Measurements from ENCODE around the gene DUSP1. TPM values are rescaled to one million over a fixed set of nuclear protein-coding genes. Genes with fewer than 3 reads are reported as not detected.
A peak's percentile ranks its signal among the peaks of the same experiment; 100 is the strongest.

The DUSP1 gene
- total and polyA plus RNA-seq, 4 donors: 138 to 1,153 (median 344) TPM

GRCh38 chr5:172736508-172737135 lies 34.4 kb downstream of the DUSP1 start:
- H3K27ac ChIP-seq (ENCODE audit: low read depth in 1 of 2, low read length in 1 of 2): peak overlapping the region in 1 of 2 donors; percentile 30
- peaks cover 8 to 24% (median 15%) of the 10 kb centered on the region in 5 donors for H3K4me1 ChIP-seq (ENCODE audit: control insufficient read depth in 5 of 5, insufficient read depth in 5 of 5, low read length in 5 of 5)
- no peak overlapping the region for H3K9ac ChIP-seq (ENCODE audit: insufficient read depth in 1 of 2, low read length in 2 of 2)
- no peak for DNase-seq
- TF ChIP-seq CTCF (IDR thresholded peaks at IDR 0.05; ENCODE audit: control extremely low read depth, extremely low read depth): no peak
- ATAC-seq (ENCODE audit: insufficient read depth, low FRiP score): no peak
- 92 to 95% methylated on average over 11 of the region's 11 CpGs for WGBS, 2 donors
- H3K9me3 ChIP-seq (ENCODE audit: control insufficient read depth in 4 of 4, insufficient read depth in 3 of 4, low read length in 3 of 4): no peaks in the 10 kb centered on the region
- H3K27me3 ChIP-seq (ENCODE audit: control insufficient read depth in 3 of 3, insufficient read depth in 3 of 3, low read length in 2 of 3): no peaks in the 10 kb centered on the region
- no peaks in the 10 kb centered on the region for H3K36me3 ChIP-seq (ENCODE audit: control insufficient read depth in 4 of 4, insufficient read depth in 4 of 4, low read length in 4 of 4)
- no peak overlapping the region for H3K4me3 ChIP-seq

- Histone ChIP-seq H3K9me3 (ENCODE audit: control insufficient read depth in 4 of 4, insufficient read depth in 3 of 4, low read length in 3 of 4) (no peaks in the 10 kb centered on the region), H3K9ac (ENCODE audit: insufficient read depth in 1 of 2, low read length in 2 of 2) (no peak overlapping the region), H3K4me1 (ENCODE audit: control insufficient read depth in 5 of 5, insufficient read depth in 5 of 5, low read length in 5 of 5) (peaks cover 8 to 24% (median 15%) of the 10 kb centered on the region in 5 donors), H3K27me3 (ENCODE audit: control insufficient read depth in 3 of 3, insufficient read depth in 3 of 3, low read length in 2 of 3) (no peaks in the 10 kb centered on the region), H3K27ac (ENCODE audit: low read depth in 1 of 2, low read length in 1 of 2) (peak overlapping the region in 1 of 2 donors; percentile 41), H3K36me3 (ENCODE audit: control insufficient read depth in 4 of 4, insufficient read depth in 4 of 4, low read length in 4 of 4) (no peaks in the 10 kb centered on the region), H3K4me3 (no peak overlapping the region)
- TF ChIP-seq CTCF (IDR thresholded peaks at IDR 0.05; ENCODE audit: control extremely low read depth, extremely low read depth): no peak
- ATAC-seq (ENCODE audit: insufficient read depth, low FRiP score) (no peak), DNase-seq (no peak)
- WGBS, 2 donors: 95 to 96% methylated on average over 12 of the region's 12 CpGs
Observed at GRCh38 chr5:172735141-172735831, 35.7 kb downstream of the DUSP1 start.

GRCh38 chr5:172733974-172734346 lies 37.0 kb downstream of the DUSP1 start:
- no peak for DNase-seq
- TF ChIP-seq CTCF (IDR thresholded peaks at IDR 0.05; ENCODE audit: control extremely low read depth, extremely low read depth): no peak
- Histone ChIP-seq H3K4me3 (no peak overlapping the region), H3K27ac (ENCODE audit: low read depth in 1 of 2, low read length in 1 of 2) (peak overlapping the region; percentile 88 to 97), H3K4me1 (ENCODE audit: control insufficient read depth in 5 of 5, insufficient read depth in 5 of 5, low read length in 5 of 5) (peaks cover 8 to 24% (median 15%) of the 10 kb centered on the region in 5 donors), H3K27me3 (ENCODE audit: control insufficient read depth in 3 of 3, insufficient read depth in 3 of 3, low read length in 2 of 3) (no peaks in the 10 kb centered on the region), H3K36me3 (ENCODE audit: control insufficient read depth in 4 of 4, insufficient read depth in 4 of 4, low read length in 4 of 4) (no peaks in the 10 kb centered on the region), H3K9ac (ENCODE audit: insufficient read depth in 1 of 2, low read length in 2 of 2) (peak overlapping the region in 1 of 2 donors; percentile 65), H3K9me3 (ENCODE audit: control insufficient read depth in 4 of 4, insufficient read depth in 3 of 4, low read length in 3 of 4) (no peaks in the 10 kb centered on the region)
- WGBS, 2 donors: 33 to 41% methylated on average over 4 of the region's 4 CpGs
- ATAC-seq (ENCODE audit: insufficient read depth, low FRiP score): no peak
